ENCODE measurements around the gene PLLP.
"Not testable (repeated sequence)": the region's sequence is repeated elsewhere in the genome, so short reads cannot be mapped to it uniquely, and the experiment has no call there.

PLLP gene

GRCh38 chr16:57301126-57301817 is 16.8 kb upstream of the PLLP start:
- no peak for DNase-seq

DNA sequence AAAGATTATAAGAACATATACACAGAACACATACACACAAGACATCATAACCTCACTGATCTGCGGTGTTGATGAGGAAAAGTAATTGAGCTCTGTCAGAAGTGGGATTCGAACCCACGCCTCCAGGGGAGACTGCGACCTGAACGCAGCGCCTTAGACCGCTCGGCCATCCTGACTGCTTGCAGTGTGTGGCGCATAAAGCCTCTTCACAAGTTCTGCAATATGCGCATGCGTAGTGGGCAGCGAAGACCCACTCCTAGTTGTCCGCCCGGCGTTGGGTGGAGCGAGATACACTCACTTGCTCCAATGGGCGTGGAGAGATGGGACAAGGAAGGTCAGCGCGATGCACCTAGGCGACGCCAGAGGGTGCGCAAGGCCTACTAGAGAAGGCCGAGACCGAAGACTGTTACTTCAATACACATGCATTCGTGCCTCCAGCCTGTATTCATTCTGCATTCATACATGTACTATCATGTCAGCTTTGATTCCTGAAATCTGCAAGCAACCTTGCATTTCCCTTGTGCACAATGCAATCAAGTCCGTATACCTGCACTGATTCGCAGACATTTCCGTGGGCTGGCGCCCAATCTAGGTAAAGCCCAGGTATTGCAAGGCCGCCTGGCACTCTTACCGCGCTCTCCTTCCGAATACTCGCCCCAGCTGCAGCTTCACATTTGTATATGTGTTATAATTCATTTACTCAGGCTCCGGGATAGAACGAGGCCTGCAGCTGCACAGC is 16.1 kb upstream of the PLLP start:
- no peak for DNase-seq

DNA sequence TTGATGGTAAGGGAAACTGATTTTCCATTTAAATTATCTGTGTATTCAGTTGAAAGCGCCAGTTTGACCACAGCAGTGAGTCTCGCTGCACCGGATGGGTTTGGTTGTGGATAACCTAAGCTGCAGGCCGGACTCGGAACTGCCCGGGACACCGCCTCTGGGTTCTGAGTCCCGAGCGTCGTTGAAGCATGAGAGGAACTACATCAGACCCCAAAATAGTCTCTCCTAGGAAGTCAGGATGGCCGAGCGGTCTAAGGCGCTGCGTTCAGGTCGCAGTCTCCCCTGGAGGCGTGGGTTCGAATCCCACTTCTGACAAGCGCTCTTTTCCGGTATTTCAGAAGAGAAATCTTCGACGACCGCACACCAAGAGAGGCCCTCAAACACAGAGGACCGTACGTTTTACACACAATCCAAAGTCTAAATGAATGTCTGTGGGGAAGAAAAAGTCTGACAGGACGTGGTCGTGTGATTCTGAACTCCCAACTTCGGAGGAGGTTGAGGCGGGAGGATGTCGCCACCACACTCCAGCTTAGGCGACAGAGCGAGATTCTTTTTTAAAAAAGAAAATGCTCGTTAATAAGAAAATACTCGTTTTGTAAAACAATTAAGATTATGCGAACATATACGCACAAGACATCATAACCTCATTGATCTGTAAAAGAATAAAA is 15.4 kb upstream of the PLLP start:
- peak; percentile 31 for DNase-seq

GRCh38 chr16:57299009-57299718 is 14.7 kb upstream of the PLLP start:
- DNase-seq = no peak

DNA sequence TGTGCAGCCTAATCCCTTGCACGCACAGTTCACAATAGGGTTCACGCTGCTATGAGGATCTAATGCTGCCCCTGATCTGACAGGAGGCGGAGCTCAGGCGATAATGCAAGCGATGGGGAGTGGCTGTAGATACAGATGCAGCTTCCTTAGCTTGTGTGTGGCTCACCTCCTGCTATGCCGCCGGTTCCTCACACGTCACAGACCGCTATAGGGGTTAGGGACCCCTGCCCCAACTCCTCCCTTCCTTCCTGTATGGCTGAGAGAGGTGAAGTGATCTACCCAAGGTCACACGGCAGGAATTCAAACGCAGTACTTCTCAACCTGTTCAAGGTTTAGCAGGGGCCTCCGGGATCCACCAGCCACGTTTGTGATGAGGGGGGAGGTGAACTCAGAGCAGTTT is 13.4 kb upstream of the PLLP start:
- DNase-seq = no peak

- DNase-seq = no peak
These were observed 5.2 kb upstream of the PLLP start for GRCh38 chr16:57289391-57290257.

DNA sequence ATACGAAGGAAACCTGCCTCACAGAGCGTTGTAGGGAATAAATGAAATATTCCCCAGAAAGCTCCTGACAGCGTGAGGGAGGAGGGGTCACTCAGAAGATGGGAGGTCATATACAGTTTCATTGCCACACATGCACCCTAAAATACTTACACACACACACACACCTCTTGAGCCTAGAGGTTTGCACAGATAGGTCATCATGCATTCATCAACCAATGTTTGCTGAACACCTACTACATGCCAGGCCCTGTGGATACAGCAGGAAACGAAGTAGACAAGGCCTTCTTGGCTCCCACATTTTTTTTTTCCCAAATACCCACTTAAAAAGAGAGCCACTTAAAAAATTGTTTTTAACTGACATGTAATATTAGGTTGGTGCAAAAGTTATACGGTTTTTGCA is 907 bp upstream of the PLLP start:
- DNase-seq = no peak

GRCh38 chr16:57284952-57285363 is 486 bp upstream of the PLLP start:
- no peak for DNase-seq

GRCh38 chr16:57283959-57284208 is 588 bp downstream of the PLLP start:
- no peak for DNase-seq

GRCh38 chr16:57283214-57283958 is 1.1 kb downstream of the PLLP start:
- no peak for DNase-seq

GRCh38 chr16:57282510-57283213 is 1.8 kb downstream of the PLLP start:
- no peak for DNase-seq

DNA sequence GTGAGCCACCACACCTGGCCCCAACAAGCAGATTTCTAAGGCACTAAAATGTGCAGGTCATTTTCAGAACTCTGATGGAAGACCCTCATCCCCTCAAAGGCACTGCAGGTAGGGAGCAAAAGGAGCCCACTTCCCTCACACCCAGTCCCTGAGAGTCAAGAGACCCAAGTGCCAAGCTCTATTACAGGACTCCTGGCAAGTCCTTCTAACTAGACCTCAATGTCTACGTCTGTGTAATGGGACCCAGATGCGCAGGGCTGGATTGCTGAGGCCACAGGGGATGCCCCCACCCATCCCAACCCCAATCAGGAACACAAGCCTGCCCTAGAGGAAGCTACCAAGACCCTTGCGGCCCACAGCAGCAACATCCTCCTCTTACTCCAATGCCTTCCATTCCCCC is 2.7 kb downstream of the PLLP start:
- no peak for DNase-seq

GRCh38 chr16:57279780-57280638 is 4.5 kb downstream of the PLLP start:
- no peak for DNase-seq

GRCh38 chr16:57278494-57278893 is 6.0 kb downstream of the PLLP start:
- DNase-seq = no peak

DNA sequence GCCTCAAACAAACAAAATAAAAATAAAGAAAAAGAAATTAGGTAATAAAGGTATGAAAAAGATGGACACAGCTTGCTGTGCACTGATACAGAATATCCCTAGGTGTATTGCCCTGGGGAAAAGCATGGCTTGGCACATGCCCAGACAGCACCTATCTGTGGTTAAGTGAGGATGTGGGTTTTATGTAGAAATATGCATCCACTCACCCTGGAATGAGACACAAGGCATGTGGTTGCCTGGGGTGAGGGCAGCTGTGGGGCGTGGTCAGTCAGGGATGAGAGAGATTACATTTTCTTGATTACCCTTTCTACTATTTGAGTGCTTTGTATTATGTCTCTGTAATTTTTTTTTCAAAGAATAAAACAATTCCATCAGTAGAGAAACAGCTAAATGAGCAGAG is 6.9 kb downstream of the PLLP start:
- no peak for DNase-seq

DNA sequence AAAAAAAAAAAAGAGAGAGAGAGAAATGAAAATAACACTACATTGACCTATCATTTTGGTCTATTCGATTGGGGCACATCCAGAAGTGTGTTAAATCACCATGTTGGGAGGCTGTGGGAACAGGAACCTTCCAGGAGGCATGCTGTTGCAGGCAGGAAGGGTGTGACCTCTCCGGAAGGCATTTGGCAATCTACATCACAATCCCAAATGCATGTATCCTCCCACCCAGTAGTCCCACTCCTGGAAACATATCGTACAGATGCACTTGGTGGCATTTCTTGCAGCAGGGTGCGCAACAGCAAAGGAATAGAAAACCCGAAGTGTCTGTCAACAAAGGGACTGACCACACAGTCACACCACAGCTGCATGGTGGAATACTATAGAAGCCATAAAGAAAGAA is 7.9 kb downstream of the PLLP start:
- DNase-seq = no peak

DNA sequence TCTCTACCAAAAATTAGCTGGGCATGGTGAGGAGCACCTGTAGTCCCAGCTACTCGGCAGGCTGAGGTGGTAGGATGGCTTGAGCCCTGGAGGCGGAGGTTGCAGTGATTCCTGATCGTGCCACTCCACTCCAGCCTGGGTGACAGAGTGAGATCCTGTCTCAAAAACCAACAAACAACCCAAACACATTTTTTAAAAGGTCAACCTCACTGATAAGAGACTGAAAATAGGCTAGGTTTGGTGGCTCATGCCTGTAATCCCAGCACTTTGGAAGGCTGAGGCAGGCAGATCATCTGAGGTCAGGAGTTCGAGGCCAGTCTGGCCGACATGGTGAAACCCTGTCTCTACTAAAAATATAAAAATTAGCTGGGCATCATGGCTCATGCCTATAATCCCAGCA is 8.5 kb downstream of the PLLP start:
- DNase-seq = not testable (repeated sequence)

DNA sequence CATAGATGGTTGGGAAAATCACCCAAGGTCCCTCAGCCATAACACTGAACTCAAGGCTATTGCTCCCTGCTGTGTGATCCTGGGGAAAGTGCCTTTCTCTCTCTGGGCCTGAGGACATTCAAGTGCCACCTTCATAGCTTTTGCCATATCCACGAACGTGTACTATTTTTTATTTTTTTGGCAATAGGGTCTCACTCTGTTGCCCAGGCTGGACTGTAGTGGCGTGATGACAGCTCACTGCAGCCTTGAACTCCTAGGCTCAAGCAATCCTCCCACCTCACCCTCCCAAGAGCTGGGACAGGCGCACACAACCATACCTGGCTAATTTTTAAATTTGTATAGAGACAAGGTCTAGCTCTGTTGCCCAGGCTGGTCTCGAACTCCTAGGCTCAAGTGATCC is 10.6 kb downstream of the PLLP start:
- no peak for DNase-seq

DNA sequence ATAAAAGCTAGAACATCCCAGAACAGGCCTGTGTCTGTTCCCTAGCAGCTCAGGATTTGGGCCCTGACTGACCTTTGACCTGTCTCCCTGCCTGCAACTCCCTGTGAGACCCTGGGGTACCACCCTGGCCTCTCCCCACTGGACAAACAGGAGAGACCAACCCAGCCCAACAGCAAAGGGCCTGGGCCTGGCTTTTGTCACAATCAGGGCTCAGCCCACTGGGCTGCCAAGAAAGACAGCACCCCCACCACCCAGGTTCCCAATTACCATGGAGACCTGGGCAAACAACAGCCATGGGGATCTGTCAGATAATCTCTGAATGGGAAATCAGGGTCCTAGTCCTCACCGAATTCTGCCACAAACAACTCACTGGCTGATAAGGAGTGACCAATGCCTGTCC is 11.1 kb downstream of the PLLP start:
- DNase-seq = no peak

GRCh38 chr16:57271867-57272495 is 12.5 kb downstream of the PLLP start:
- DNase-seq = no peak
